Activated CD4-positive, alpha-beta T cell treated with anti-CD3 and anti-CD28 coated beads, Interleukin-2, amount 10 ng/mL, durations not matched to agents 24 days and 14 days (primary cell): ENCODE data around the gene PLCB4. TPM values are rescaled to one million over a fixed set of nuclear protein-coding genes. Genes with fewer than 3 reads are reported as not detected.

Source experiments
- DNase-seq: peaks from one replicate; pipeline ENCODE4 v3.0.0; 2022
- H3K27ac Mint-ChIP-seq: one replicate; pipeline ENCODE4 v1.8.0; 2022; ENCODE audit warnings: mild to moderate bottlenecking, mixed read lengths
- H3K27me3 Mint-ChIP-seq: one replicate; pipeline ENCODE4 v1.8.0; 2022; ENCODE audit warnings: mixed read lengths
- H3K36me3 Mint-ChIP-seq: one replicate; pipeline ENCODE4 v1.8.0; 2022; ENCODE audit warnings: low read depth, mild to moderate bottlenecking, mixed read lengths
- H3K4me1 Mint-ChIP-seq: one replicate; pipeline ENCODE4 v1.8.0; 2021; ENCODE audit warnings: mixed read lengths
- H3K4me3 Mint-ChIP-seq: one replicate; pipeline ENCODE4 v1.8.0; 2022; ENCODE audit warnings: mild to moderate bottlenecking, moderate library complexity, mixed read lengths
- H3K9me3 Mint-ChIP-seq: one replicate; pipeline ENCODE4 v1.8.0; 2021; ENCODE audit warnings: mixed read lengths
- intact Hi-C: fragments of 100-400 bp; cut with micrococcal nuclease; formaldehyde crosslinking; loops from one replicate; pipeline ENCODE4 v1.15.1; 2023
- total RNA-seq: library from RNA; stranded (reverse); gene quantifications from 2 replicates; pipeline ENCODE4 v1.2.3, GENCODE V29; 2022

PLCB4 gene
- total RNA-seq, 1 donor from 2014 or later, result not detected

GRCh38 chr20:9166153-9166780, 97.4 kb downstream of the PLCB4 start:
- H3K36me3 Mint-ChIP-seq, result no peaks in the 10 kb centered on the region
- no peak overlapping the region for H3K4me3 Mint-ChIP-seq
- no peaks in the 10 kb centered on the region for H3K27me3 Mint-ChIP-seq
- intact Hi-C loops, result no loop called here
- H3K4me1 Mint-ChIP-seq, result no peaks in the 10 kb centered on the region
- no peak for DNase-seq
- no peak overlapping the region for H3K27ac Mint-ChIP-seq
- H3K9me3 Mint-ChIP-seq, result no peaks in the 10 kb centered on the region

- Mint-ChIP-seq H3K9me3 (no peaks in the 10 kb centered on the region), H3K4me3 (no peak overlapping the region), H3K4me1 (no peaks in the 10 kb centered on the region), H3K27ac (no peak overlapping the region), H3K27me3 (no peaks in the 10 kb centered on the region), H3K36me3 (no peaks in the 10 kb centered on the region)
- intact Hi-C loops, result no loop called here
- no peak for DNase-seq
These were observed 100.5 kb downstream of the PLCB4 start for GRCh38 chr20:9169409-9169808.

GRCh38 chr20:9172851-9173250, 104.0 kb downstream of the PLCB4 start:
- intact Hi-C loops, result no loop called here
- H3K36me3 Mint-ChIP-seq, result no peaks in the 10 kb centered on the region
- H3K9me3 Mint-ChIP-seq, result no peaks in the 10 kb centered on the region
- H3K4me3 Mint-ChIP-seq, result no peak overlapping the region
- no peaks in the 10 kb centered on the region for H3K27me3 Mint-ChIP-seq
- DNase-seq, result no peak
- no peak overlapping the region for H3K27ac Mint-ChIP-seq
- H3K4me1 Mint-ChIP-seq, result no peaks in the 10 kb centered on the region

- no peaks in the 10 kb centered on the region for H3K27me3 Mint-ChIP-seq
- H3K36me3 Mint-ChIP-seq, result no peaks in the 10 kb centered on the region
- H3K27ac Mint-ChIP-seq, result no peak overlapping the region
These were observed 108.4 kb downstream of the PLCB4 start for GRCh38 chr20:9177278-9177677.

GRCh38 chr20:9179193-9179802, 110.4 kb downstream of the PLCB4 start:
- Mint-ChIP-seq H3K9me3 (no peaks in the 10 kb centered on the region), H3K4me3 (no peak overlapping the region), H3K27me3 (no peaks in the 10 kb centered on the region), H3K4me1 (no peaks in the 10 kb centered on the region), H3K27ac (no peak overlapping the region), H3K36me3 (no peaks in the 10 kb centered on the region)
- intact Hi-C loops, result no loop called here
- no peak for DNase-seq

More at GRCh38 chr20:9177278-9177677, 108.4 kb downstream of the PLCB4 start:
- DNase-seq, result no peak
- Mint-ChIP-seq H3K4me3 (no peak overlapping the region), H3K9me3 (no peaks in the 10 kb centered on the region), H3K4me1 (no peaks in the 10 kb centered on the region)
- intact Hi-C loops, result no loop called here

- no peaks in the 10 kb centered on the region for H3K4me1 Mint-ChIP-seq
- H3K4me3 Mint-ChIP-seq, result no peak overlapping the region
- H3K27me3 Mint-ChIP-seq, result no peaks in the 10 kb centered on the region
- intact Hi-C loops, result no loop called here
- no peaks in the 10 kb centered on the region for H3K9me3 Mint-ChIP-seq
- H3K36me3 Mint-ChIP-seq, result no peaks in the 10 kb centered on the region
- DNase-seq, result no peak
- no peak overlapping the region for H3K27ac Mint-ChIP-seq
These were observed 111.0 kb downstream of the PLCB4 start for GRCh38 chr20:9179867-9180266.

GRCh38 chr20:9180481-9181257, 111.8 kb downstream of the PLCB4 start:
- intact Hi-C loops, result no loop called here
- H3K36me3 Mint-ChIP-seq, result no peaks in the 10 kb centered on the region
- H3K4me1 Mint-ChIP-seq, result no peaks in the 10 kb centered on the region
- no peaks in the 10 kb centered on the region for H3K27me3 Mint-ChIP-seq
- no peaks in the 10 kb centered on the region for H3K9me3 Mint-ChIP-seq
- no peak for DNase-seq
- no peak overlapping the region for H3K4me3 Mint-ChIP-seq
- no peak overlapping the region for H3K27ac Mint-ChIP-seq

- Mint-ChIP-seq H3K4me1 (no peaks in the 10 kb centered on the region), H3K4me3 (no peak overlapping the region), H3K27ac (no peak overlapping the region), H3K36me3 (no peaks in the 10 kb centered on the region), H3K9me3 (no peaks in the 10 kb centered on the region), H3K27me3 (no peaks in the 10 kb centered on the region)
- no peak for DNase-seq
- intact Hi-C loops, result no loop called here
These were observed 116.6 kb downstream of the PLCB4 start for GRCh38 chr20:9185511-9185910.

GRCh38 chr20:9186396-9186795, 117.5 kb downstream of the PLCB4 start:
- H3K9me3 Mint-ChIP-seq, result no peaks in the 10 kb centered on the region
- H3K4me3 Mint-ChIP-seq, result no peak overlapping the region
- H3K4me1 Mint-ChIP-seq, result no peaks in the 10 kb centered on the region
- H3K36me3 Mint-ChIP-seq, result no peaks in the 10 kb centered on the region
- H3K27ac Mint-ChIP-seq, result no peak overlapping the region
- H3K27me3 Mint-ChIP-seq, result no peaks in the 10 kb centered on the region
- DNase-seq, result no peak
- intact Hi-C loops, result no loop called here

GRCh38 chr20:9195031-9195430, 126.1 kb downstream of the PLCB4 start:
- peaks cover 5% of the 10 kb centered on the region for H3K9me3 Mint-ChIP-seq
- H3K36me3 Mint-ChIP-seq, result no peaks in the 10 kb centered on the region
- H3K27me3 Mint-ChIP-seq, result no peaks in the 10 kb centered on the region
- intact Hi-C loops, result no loop called here
- no peak for DNase-seq
- no peaks in the 10 kb centered on the region for H3K4me1 Mint-ChIP-seq
- no peak overlapping the region for H3K4me3 Mint-ChIP-seq
- H3K27ac Mint-ChIP-seq, result no peak overlapping the region

- H3K4me1 Mint-ChIP-seq, result no peaks in the 10 kb centered on the region
- no peaks in the 10 kb centered on the region for H3K27me3 Mint-ChIP-seq
- no peaks in the 10 kb centered on the region for H3K36me3 Mint-ChIP-seq
- peaks cover 5% of the 10 kb centered on the region for H3K9me3 Mint-ChIP-seq
- intact Hi-C loops, result no loop called here
- DNase-seq, result no peak
- H3K4me3 Mint-ChIP-seq, result no peak overlapping the region
- H3K27ac Mint-ChIP-seq, result no peak overlapping the region
These were observed 127.2 kb downstream of the PLCB4 start for GRCh38 chr20:9196110-9196509.

- H3K27me3 Mint-ChIP-seq, result no peaks in the 10 kb centered on the region
- no peaks in the 10 kb centered on the region for H3K4me1 Mint-ChIP-seq
- no peak overlapping the region for H3K4me3 Mint-ChIP-seq
- H3K27ac Mint-ChIP-seq, result no peak overlapping the region
- no peaks in the 10 kb centered on the region for H3K36me3 Mint-ChIP-seq
- DNase-seq, result no peak
- no peaks in the 10 kb centered on the region for H3K9me3 Mint-ChIP-seq
- intact Hi-C loops, result no loop called here
These were observed 129.6 kb downstream of the PLCB4 start for GRCh38 chr20:9198460-9198859.

- H3K36me3 Mint-ChIP-seq, result no peaks in the 10 kb centered on the region
These were observed 131.3 kb downstream of the PLCB4 start for GRCh38 chr20:9200196-9200595.

GRCh38 chr20:9200620-9201019, 131.7 kb downstream of the PLCB4 start:
- Mint-ChIP-seq H3K4me3 (no peak overlapping the region), H3K4me1 (no peaks in the 10 kb centered on the region), H3K36me3 (no peaks in the 10 kb centered on the region), H3K9me3 (no peaks in the 10 kb centered on the region), H3K27ac (no peak overlapping the region), H3K27me3 (no peaks in the 10 kb centered on the region)
- DNase-seq, result no peak
- intact Hi-C loops, result no loop called here

More at GRCh38 chr20:9200196-9200595, 131.3 kb downstream of the PLCB4 start:
- Mint-ChIP-seq H3K4me3 (no peak overlapping the region), H3K27me3 (no peaks in the 10 kb centered on the region), H3K4me1 (no peaks in the 10 kb centered on the region), H3K27ac (no peak overlapping the region), H3K9me3 (no peaks in the 10 kb centered on the region)
- intact Hi-C loops, result no loop called here
- no peak for DNase-seq
